ENCODE measurements around the gene RASGEF1C.

Gene RASGEF1C

DNA sequence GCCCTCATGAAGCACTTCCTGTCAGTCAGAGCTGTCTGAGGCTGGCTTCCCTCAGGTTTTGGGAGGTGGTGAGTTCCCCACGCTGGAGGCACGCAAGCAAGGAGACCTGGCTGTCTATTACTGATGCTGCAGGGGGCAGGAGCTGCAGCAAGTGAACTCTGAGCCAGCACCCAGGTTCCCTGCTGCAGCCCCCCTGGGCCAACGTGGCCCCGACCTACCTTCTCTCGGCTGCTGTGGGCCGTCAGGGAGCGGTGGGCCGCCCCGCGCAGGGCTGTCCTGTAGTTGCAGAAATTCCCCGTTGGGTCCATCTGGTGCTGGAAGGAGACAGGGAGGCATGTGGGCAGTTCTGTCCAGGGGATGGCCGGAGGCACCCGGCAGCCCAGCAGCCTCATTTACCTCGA, 90.6 kb downstream of the RASGEF1C start:
- no peak for DNase-seq

DNA sequence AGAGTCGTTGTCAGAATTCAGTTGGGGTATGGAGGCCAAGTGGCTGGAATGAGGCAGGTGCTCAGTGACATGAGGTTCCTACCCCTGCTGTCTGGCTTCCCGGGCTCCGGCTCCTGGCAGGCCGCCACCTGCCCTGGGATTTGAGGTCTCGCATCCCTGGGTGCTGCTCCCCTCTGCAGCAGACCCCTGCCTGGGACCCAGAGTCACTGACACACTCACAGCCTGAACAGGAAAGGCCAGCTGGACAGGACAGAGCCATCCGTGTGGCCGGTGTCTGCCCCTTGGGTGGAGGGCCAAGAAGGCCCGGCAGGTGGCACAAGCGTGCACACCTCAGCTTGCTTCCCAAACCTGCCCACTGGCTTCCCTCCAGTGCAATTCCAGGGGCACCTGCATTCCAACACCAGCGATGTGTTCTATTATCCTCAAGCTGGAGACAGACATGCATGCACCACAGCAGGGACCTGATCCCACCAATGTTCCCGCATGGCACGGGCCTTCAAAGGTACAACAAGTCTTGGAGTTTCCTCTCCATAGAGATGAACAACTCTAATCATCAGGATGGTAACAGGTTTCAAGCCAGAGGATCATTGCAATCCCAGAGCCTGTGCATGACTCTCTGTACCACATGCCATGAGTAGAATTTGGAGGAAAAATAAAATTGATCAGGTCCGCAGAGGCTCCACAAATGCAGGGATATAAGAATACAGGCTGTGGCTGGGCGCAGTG, 91.8 kb downstream of the RASGEF1C start:
- DNase-seq: peak; percentile 13

DNA sequence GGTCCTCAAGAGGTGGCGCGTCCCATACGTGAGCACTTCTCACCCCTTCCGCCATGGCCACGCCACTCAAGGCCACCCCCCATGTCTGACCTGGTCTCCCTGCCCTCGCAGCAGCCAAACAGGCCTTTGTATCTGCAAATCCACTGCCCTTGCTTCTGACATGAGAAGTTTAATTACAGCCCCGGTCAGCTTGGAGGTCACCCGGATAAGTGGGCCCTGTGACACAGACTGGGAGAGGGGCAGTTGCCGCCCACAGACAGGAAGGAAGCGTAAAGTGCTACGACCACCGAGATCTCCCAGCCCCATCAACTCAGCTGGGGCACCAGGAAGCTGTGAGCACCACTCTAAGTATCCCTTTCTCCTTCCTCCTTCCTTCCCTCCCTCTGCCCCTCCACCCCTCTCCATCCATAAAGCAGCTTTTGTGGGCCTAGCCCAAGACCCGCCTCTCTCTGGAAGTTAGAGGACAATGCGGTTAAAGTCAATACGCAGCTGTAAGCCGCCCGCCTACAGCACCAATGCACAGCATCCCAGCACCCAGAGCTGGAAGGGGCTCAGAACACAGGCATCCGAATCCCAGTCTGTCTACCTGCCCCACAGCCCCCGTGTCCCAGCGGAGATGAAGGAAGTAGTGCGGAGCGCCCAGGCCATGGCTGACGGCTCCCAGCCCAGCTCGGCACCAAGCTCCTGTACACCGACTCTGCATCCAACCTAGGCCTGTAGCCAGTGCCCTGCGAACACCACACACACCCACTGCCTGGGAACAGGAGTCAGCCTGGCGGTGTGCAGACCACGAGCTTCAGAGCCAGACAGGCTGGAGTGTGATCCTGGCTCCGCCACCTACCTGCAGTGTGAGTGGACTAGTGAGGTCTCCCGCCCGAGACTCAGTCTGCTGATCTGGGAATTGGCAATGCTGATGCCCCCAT, 92.7 kb downstream of the RASGEF1C start:
- DNase-seq: no peak

DNA sequence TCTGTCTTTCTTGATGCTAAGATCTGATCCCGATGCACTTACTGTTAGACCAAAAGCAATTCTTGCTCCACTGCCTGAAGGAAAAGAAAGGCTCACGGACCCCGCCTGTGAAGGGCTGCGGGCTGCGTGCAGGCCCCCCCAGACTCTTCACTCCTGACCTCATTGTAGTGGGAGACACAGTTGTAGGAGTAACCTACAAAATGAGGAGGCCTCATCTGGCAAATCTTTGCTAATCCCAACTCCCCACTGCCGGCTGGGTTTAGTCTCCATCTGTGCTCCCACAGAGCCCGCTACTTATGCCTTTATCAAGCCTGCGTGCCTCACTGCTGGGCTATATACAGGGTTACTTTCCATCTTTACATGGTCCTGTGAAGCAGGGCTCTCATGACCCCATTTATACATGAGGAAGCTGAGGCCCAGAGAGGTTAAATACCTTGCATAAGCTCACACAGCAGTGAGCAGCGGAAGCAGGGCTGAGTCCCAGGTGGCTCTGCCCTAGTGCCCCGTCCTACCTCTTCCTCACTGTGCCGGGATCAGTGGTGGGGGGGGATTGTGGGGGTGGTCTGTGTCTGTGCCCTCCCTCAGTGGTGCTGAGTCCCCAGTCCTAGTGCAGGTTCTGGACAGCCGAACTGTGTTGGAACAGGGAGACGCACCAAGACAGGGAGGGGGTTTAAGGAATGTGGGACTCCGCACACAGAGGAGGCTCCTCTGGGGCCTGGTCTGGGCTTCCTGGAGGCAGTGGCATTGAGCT, 93.5 kb downstream of the RASGEF1C start:
- DNase-seq: no peak

DNA sequence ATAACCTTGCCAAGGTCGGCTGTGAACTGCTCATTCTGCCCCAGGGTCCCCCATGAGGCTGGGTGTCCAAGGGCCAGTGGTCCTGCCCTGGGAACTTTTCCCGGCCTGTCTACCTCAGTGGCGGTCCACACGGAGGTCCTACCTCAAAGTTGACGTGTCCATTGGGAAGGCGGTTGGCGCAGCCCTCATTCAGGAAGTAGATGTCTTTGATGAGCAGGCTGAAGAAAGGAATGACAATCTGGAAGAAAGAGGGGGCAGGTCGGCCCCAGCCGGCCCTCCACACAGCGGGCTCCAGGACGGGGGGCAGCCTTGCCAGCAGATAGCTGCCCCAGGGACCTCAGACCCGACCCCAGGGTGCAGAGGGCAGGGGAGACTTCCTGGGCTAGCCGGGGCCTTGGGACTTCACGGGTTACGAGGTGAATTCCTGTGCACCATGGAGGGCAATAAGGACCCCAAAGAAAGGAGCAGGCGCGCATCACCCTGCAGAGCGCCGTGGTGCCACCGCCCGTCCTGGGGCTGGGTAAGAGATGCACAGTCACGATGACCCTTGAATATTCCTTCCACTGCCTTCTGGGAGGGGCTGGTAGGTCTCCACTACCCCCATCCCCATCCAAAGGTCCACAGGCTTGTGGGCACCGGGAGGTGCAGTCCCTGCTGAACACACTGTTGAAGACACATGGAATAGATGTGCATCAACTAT, 94.6 kb downstream of the RASGEF1C start:
- no peak for DNase-seq

DNA sequence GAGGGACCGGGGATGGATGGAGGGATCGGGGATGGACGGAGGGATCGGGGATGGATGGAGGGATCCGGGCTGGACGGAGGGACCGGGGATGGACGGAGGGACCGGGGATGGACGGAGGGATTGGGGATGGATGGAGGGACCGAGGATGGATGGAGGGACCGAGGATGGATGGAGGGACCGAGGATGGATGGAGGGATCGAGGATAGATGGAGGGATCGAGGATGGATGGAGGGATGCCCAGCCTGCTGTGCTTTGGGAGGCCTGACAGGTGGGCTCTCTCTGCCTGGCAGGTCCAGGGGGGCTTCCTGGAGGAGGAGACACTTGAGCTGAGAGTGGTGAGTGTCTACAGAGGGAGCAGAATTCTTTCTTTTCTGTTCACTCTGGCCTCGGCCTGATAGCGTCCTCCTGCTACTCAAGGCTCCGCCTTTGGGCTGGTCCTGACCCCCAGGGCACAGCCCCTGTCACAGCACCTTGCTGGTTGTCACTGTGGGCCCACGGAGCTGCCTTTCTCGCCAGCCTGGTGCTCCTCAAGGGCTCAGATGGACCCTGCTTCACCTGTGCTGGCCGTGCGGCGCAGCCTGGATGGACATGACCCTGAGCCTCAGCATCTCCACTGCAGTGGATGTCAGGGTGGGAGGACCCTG, 95.2 kb downstream of the RASGEF1C start:
- no peak for DNase-seq

DNA sequence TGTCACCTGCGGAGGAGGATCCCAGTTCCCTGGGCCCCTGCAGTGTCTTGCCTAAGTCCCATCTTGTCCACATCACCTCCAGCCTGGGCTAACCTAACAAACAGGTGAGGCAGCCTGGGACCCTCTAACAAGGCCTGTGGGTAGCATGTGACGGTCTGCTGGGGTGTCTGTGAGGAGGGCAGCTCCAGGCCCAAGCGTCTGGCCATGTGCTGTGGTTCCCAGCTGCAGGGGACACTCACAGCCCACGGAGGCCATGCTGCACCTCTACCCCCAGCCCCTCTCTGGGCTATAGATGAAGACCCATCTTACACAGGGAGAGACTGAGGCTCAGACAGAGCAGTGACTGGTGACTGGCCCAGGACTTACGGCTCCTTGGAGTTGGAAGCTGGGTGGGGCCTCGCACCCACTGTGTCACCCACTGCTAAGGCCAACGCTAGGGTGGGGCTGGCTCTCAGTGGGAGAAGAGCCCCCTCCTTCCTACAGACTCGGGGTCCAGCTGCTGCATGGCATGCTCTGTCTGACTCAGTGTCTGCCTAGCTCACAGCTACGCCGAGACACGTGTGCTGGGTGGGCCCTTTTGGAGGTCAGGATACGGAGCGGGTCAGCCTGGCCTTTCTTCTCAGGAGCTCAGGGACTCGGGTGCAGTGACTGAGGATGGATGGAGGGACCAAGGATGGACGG, 96.7 kb downstream of the RASGEF1C start:
- DNase-seq: no peak

DNA sequence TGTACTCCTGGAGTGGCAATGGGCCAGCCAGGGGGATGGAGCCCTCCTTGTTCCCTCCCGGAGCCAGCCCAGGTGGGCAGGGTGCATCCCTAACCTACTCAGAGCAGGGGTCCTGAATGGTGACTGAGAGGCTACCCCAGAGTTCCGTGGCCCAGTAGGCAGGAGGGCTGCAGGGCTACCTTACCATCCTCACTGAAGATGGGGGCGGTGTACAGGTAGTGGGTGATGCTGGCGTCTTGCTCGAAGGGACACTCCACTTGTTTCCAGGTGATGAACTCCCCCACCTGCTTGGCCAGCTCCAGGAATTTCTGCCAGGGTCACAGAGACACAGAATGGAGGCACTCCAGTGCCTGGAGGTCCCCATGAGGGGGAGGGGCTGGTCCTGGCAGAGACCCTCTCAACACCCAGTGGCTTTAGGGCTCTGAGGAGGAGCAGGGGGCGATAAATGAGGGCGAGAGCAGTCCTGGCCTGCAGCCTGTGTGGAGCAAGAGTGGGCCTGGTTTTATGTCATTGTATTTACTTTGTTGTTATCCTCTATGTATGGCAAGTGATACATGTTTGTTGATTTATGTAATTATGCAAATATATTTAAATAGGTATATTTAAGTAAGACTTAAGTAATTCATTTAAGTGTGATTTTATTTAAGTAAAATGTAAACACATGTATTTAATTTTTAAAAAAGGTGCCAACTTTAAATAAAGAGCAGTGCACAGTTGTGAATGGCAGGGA, 97.6 kb downstream of the RASGEF1C start:
- DNase-seq: no peak

DNA sequence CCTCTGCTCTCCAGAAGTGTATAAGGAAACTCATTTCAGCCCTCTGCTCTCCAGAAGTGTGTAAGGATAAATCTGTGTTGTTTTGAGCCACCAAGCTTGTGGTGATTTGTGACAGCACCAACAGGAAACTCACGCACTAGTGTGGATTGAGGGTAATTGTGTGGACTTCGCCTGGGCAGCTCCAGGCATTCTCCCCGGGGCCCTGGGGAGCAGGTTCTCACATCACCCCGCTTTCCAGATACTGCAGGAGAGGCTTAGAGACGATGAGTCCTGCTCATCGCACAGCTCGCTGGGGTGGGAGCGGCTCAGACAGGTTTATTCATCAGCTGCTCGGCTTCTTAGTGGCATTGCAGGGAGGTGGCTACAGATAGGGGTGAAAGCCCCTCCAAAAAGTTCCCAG, 99.1 kb downstream of the RASGEF1C start:
- DNase-seq: no peak

DNA sequence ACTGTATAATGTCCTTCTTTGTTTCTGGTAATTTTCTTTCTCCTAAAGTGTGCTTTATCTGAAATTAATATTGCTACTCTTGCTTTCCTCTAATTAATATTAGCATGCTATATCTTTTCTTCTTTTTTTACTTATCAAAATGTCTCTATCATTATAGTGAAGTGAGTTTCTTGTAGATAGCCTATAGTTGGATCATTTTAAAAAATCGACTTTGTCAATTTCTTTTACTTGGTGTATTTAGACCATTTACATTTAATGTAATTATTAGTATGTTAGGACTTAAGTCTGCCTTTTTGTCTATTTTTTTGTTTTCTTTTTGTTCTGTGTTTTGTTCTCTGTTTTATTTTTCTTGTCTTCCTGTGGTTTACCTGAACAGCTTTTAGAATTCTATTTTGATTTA, 102.0 kb downstream of the RASGEF1C start:
- DNase-seq: no peak

DNA sequence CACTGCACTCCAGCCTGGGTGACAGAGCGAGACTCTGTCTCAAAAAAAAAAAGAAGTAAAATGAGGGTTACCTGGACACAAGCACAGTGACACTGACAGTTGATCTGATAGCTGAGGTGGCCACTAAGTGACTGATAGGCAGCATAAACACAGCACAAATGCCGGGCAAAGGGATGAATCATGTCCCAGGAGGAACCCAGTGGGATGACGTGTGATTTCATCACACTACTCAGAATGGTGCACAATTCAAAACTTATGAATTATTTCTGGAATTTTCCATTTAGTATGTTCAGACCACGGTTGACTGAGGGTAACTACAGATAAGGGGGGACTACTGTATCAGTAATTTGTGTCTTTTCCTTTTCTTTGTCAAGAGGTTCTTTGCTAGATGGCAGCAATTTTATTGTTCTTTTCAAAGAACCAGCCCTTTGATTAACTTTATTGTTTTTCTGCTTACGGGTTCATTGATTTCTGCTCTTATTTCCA, 103.1 kb downstream of the RASGEF1C start:
- no peak for DNase-seq

DNA sequence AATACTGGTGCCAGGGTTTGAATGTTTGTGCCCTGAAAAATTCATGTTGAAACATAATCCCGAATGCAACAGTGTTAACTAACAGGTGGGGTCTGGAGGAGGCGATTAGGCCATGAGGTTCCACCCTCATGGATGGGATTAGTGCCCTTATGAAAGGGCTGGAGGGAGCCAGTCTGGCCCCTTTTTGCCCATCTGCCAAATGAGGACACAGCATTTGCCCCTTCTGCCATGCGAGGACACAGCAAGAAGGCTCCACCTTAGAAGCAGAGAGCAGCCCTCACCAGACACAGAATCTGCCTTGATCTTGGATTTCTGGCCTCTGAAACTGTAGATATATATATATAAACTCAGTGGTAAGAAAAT, 104.9 kb downstream of the RASGEF1C start:
- no peak for DNase-seq

DNA sequence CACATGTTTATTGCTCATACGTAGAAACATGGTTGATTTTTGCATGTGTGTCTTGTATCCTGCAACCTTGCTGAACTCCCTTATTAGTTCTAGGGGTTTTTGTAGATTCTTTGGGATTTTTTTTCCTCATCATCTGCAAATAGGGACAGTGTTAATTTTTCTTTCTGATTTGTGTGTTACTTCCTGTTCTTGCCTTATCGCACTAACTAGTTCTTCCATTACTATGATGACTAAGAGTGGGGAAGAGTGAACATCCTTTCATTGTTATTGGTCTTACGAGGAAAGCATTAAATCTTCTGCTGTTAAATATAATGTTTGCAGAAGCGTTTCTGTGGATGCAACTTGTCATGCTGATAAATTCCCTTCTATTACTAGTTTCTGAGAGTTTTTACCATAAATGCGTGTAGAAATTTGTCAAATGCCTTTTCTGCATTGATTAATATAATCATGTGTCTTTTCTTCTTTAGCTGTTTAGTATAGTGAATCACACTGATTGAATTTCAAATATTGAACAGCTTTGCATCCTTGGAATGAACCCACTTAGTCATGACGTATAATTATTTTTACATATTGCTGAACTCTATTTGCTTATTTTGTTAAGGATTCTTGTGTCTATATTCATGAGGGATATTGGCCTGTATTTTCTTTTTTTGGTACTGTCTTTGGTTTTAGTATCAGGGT, 105.4 kb downstream of the RASGEF1C start:
- no peak for DNase-seq

DNA sequence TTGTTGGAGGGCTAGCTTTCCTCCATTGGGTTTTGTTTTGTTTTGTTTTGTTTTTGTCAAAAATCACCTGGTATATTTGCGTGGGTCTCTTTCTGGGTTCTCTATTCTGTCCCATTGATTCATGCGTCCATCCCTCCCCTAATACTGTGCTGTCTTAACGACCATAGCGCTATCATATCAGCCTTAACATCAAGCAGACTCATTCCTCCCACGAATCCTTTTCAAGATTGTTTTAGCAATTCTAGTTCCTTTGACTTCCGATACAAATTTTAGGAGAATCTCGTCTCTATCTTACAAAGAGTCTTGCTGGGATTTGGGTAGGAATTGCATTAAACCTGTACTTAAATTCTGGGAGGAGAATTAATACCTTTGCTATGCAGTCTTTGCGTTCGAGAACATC, 106.4 kb downstream of the RASGEF1C start:
- no peak for DNase-seq

DNA sequence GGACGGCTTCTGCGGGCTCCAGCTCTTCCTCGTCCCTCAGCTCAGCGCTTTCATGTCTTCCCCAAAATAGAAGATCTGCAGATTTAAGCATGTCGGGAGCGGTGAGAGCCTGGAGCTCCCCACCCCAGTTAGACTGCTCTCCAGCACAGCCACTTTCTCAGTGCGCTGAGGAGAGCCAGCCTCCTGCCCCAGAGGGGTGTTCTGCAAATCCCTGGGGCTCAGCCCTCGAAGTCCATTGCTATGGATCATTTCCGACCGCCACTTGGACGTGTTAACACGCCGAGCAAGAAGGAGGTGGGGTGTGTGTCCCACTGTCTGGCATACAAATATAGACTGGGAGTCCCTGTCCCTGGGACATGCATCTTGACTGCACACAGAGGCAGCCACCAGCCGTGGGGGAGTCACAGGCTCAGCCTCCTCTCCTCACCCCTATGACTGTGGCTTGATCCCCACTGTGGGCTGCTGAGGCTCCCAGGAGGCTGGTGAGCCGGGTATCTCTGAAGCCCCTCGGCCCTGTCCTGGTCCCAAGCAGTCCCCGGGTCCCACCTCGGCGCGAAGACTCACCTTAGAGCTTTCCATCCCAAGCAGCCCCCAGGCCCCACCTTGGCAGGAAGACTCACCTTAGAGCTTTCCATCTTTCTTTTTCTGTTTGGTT, 107.4 kb downstream of the RASGEF1C start:
- DNase-seq: no peak

DNA sequence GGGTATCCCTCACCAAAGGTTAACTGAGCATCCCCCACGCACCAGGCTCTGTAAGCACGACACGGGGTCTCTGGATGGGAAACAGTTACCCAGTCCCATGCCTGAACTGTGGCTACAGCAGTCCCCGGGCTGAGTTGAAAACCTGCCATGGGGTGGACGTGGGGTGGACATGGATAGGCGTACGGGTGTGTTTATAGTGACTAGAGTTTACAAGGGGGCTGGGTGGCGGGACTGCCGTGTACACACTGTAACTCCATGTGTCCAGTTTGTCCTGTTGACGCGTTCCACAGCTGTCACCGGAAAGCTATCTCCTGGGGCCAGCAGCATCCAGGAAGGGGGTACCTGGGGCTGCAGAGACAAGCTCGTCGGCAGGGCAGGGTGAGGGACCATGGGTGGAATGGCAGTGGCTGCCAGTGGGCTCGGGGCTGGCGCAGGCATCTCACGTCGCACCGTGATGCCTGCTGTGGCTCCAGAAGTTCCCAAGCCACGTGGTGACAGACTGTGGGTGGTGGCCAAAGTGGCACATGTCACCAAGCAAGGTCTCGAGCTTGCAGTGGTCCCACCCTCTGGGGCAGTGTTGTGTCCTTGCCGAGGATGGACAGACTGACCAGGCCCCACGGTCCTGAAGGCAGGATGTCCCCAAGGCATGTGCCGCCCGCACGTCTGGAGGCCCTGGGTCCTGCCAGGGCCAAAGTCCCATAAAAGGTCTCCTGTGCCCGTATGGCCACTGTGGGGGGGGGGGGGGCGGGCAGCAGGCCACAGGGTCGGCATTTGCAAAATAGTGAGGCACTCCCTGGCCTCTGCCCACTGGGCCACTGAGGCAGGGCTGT, 108.2 kb downstream of the RASGEF1C start:
- DNase-seq: no peak

DNA sequence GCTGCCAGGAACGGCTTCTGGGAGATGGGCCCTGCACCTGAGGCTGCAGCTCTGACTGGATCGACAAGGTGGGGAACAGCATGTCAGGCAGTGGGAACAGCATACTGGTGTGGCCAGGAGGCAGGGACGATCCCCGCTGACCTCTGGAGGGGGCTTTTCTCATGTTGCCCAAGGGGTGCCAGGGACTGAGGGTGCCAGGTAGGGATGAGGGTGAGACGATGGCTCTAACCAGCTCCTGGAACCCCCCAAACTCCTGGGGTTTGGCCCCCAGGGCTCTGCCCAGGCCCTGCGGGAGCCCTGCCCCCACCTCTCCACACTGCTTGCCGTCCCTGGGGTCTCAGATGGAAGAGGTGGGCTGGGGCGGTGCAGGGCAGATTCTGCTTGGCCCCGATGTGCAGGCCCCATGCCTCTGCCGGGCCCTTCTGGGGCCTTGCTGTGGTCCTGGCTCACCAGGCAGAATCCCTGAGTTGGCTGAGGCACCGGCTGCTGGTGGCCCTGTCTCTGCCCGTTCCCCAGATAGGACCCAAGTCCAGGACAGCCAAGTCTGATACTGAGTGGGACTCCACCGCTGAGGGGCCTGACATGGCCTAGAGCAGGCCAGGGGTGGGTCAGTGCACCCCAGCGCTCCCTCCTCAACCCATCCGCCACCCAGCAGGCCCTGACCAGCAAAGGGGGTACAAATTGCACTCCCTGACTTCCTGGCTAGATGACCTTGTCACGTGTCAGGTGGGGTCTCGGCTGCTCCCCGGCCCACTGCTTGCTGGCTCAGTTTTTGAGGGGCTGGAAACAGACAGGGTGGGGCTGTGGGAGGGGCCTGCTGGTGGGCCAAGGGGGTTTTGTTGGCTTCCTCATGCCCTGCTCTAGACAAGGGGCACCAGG, 109.0 kb downstream of the RASGEF1C start:
- no peak for DNase-seq

All from NCI-H146 (cell line).